Heart left ventricle (tissue), 16 donors: ENCODE results near the gene CHN1. TPM values are rescaled to one million over a fixed set of nuclear protein-coding genes. Genes with fewer than 3 reads are reported as not detected.

Source experiments
- ATAC-seq, 4 donors: fragments of 200-7000 bp; cut with Tn5 transposase; one replicate each; pipeline ENCODE4 v1.9.1; 2020 to 2022; ENCODE audit warnings: moderate library complexity in 4 of 4, mild to moderate bottlenecking in 3 of 4, moderate number of reproducible peaks in 1 of 4
- DNase-seq, 5 donors: peaks; one replicate each; pipeline ENCODE4 v3.0.0-alpha.2; 2020
- H3K27ac ChIP-seq, 12 donors: fragments of 200-600 bp; sonication (generic) in 4 of 12; one replicate each; pipeline versions ENCODE4 v1.5.0 to v1.8.0; 2016 to 2022; ENCODE audit warnings: mild to moderate bottlenecking in 2 of 12
- H3K27me3 ChIP-seq, 9 donors: fragments of 200-600 bp; sonication (generic) in 2 of 9; one replicate each; pipeline versions ENCODE4 v1.5.1 to v1.8.0; 2016 to 2022; ENCODE audit warnings: mild to moderate bottlenecking in 3 of 9
- H3K36me3 ChIP-seq, 9 donors: fragments of 200-600 bp; sonication (generic) in 2 of 9; one replicate each; pipeline versions ENCODE4 v1.5.0 to v1.8.0; 2018 to 2022; ENCODE audit warnings: mild to moderate bottlenecking in 2 of 9
- H3K4me1 ChIP-seq, 12 donors: fragments of 200-600 bp; sonication (generic) in 4 of 12; one replicate each; pipeline versions ENCODE4 v1.5.0 to v1.8.0; 2016 to 2022; ENCODE audit warnings: mild to moderate bottlenecking in 3 of 12
- H3K4me3 ChIP-seq, 12 donors: fragments of 200-600 bp; sonication (generic) in 4 of 12; one replicate each; pipeline versions ENCODE4 v1.5.0 to v1.8.0; 2017 to 2022; ENCODE audit warnings: mild to moderate bottlenecking in 9 of 12, moderate library complexity in 4 of 12
- H3K9me3 ChIP-seq, 12 donors: fragments of 200-600 bp; sonication (generic) in 4 of 12; one replicate each; pipeline versions ENCODE4 v1.5.0 to v1.8.0; 2016 to 2022; ENCODE audit warnings: mild to moderate bottlenecking in 1 of 12
- POLR2A ChIP-seq, 2 donors: fragments of 450-650 bp; IDR thresholded peaks; one replicate each; pipeline ENCODE4 v1.6.1; 2017; ENCODE audit warnings: antibody characterized with exemption in 2 of 2, mild to moderate bottlenecking in 2 of 2, moderate library complexity in 2 of 2
- WGBS, 4 donors: extraction: QIAGEN DNeasy Blood & Tissue Kit in 2 of 4; methylation state at CpG; one replicate each; pipeline versions ENCODE4 v1.1.5 to v1.1.7; 2013 to 2018; 5-methylcytosine and 5-hydroxymethylcytosine counted together
- intact Hi-C, 10 donors: fragments of 100-400 bp; cut with DNase I; formaldehyde crosslinking; loops; one replicate each; pipeline versions ENCODE4 v1.11.1 to v1.14.2; 2022
- long read RNA-seq, 3 donors: library from polyadenylated mRNA; unstranded; transcript quantifications; one replicate each; pipeline ENCODE4 v2.0.0, GENCODE V29; 2020 to 2021
- polyA plus RNA-seq, 2 donors: library from polyadenylated mRNA; stranded (reverse); fragments of 200-250 nt; gene quantifications; one replicate each; pipeline ENCODE4 v1.2.3, GENCODE V29; 2013
- total RNA-seq, 9 donors: library from RNA; depleted of rRNA in 2 of 9; stranded (reverse); fragments of >200 nt in 2 of 9; fragmentation: NEBNext Ultra II Directional in 3 of 9; extraction: Animal tissue kit (Norgen Biotek cat#: 25700) in 3 of 9; gene quantifications; one replicate each; pipeline versions ENCODE4 v1.1.0 to v1.2.4, GENCODE V29; 2016 to 2023
- TF ChIP-seq, protein P1 (sequence below), 12 donors: fragments of 200-600 bp; sonication (generic) in 4 of 12; IDR thresholded peaks; one replicate each; pipeline versions ENCODE4 v1.5.0 to v1.8.0; 2018 to 2022; ENCODE audit warnings: antibody characterized with exemption in 12 of 12, mild to moderate bottlenecking in 5 of 12
- donor health status: ischemic (EF 13 %, LVEDD 7.1; RV severe dilation, severe dysfunction).
- donor health status: healthy with polysubstance abuse.
- donor health status: DM: no; HTN: yes; CAD: no.
- donor health status: DM: no; HTN: no; CAD: no.
- donor health status: ischemic (EF 25% LVEDD 6.9; RV normal size, moderate dysfunction).
- donor health status: ischemic (EF 25% LVEDD 5.7; RV mildly dilated, moderate dysfunction).
- donor health status: healthy.
- donor health status: DM: yes; HTN: yes; CAD: no.
- donor health status: ischemic (EF 35%, LVEDD 5.7; RV mildly dilated, moderate dysfunction).
- donor health status: nonischemic (EF 11% LVEDD 7.7; RV severe dilation, severe dysfunction).
- donor health status: DM: yes; HTN: yes; CAD: no.
- donor health status: PGD.
- donor health status: ischemic (EF 29% LVEDD 5.4; RV normal size, mild dysfunction).
- donor health status: nonischemic (EF 23%, LVEDD 6.1; RV moderate dilation, normal function).

The CHN1 gene, protein sequence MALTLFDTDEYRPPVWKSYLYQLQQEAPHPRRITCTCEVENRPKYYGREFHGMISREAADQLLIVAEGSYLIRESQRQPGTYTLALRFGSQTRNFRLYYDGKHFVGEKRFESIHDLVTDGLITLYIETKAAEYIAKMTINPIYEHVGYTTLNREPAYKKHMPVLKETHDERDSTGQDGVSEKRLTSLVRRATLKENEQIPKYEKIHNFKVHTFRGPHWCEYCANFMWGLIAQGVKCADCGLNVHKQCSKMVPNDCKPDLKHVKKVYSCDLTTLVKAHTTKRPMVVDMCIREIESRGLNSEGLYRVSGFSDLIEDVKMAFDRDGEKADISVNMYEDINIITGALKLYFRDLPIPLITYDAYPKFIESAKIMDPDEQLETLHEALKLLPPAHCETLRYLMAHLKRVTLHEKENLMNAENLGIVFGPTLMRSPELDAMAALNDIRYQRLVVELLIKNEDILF
- 10 to 100 TPM in 8 of 9 donors, 1 to 10 TPM in 1; 8.6 to 24.3 (median 19.3) TPM for total RNA-seq
- 10 to 100 TPM in 1 of 2 donors, 1 to 10 TPM in 1; 6.9 to 10.2 TPM for polyA plus RNA-seq
- long read RNA-seq, donor 1, transcript CHN1-205 (13 exons, 2,447 nt): major isoform, 5 of 21 reads
- long read RNA-seq, donor 1, partial matches to known transcripts: 2 of 21 reads
- long read RNA-seq, donor 1, other reads (novel, unspliced or antisense): 11 of 21 reads
- long read RNA-seq, donor 2, transcript CHN1-205 (13 exons, 2,447 nt): major isoform, 36 of 60 reads
- long read RNA-seq, donor 2, partial matches to known transcripts: 5 of 60 reads
- long read RNA-seq, donor 2, other reads (novel, unspliced or antisense): 17 of 60 reads
- long read RNA-seq, donor 3, transcript CHN1-205 (13 exons, 2,447 nt): major isoform, 6 of 30 reads
- long read RNA-seq, donor 3, partial matches to known transcripts: 0 of 30 reads
- long read RNA-seq, donor 3, other reads (novel, unspliced or antisense): 19 of 30 reads

DNA sequence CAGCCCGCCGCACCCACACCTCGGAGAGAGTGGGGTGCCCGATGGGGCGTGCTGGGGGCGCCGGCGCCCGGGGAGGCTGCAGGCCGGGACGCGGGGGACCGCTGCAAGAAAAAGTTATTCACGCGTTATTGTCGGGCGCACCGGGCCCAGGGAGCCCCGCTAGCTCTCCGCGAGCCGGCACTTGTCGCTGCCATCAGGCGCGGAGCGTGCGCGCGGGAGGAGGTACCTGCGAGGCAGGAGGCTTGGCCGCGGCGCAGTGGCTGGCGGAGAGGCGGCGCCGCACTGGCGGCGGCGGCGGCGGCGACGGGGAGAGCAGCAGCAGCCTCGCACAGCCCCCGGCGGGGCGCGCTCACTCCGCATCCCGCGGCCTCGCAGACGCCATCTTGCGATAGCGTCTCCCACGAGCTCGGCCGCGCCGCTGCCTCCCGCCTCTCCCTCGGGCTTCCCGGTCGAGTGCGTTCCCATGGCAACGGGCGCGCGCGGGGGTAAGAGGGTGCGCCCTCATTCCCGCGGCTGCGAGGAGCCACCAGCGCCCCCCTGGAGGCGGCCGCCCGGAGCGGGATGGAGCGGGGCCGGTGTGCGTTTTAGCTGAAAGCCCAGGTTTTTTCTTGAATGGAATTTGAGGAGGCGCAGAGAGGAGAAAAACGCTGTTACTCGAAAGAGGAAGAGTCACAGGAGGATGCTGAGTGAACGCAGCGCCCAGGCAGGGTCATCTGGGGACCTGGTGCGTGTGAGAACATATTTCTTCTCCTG is at the start of gene CHN1:
Gene CHN1, minus strand, starts transcription at position 402 of the 753 bp plus-strand sequence. CDS start 469 bp downstream, outside the sequence.
- Histone ChIP-seq H3K27ac (peak within 1 kb of the TSS; percentile 43 to 96 (median 90)), H3K4me3 (peak within 1 kb of the TSS; percentile 64 to 92 (median 86)), H3K36me3 (no peaks in the 10 kb centered on the region), H3K9me3 (no peaks in the 10 kb centered on the region), H3K4me1 (peaks cover 0 to 59% (median 24%) of the 10 kb centered on the region in 12 donors), H3K27me3 (peaks cover 0 to 42% (median 0%) of the 10 kb centered on the region in 9 donors)
- intact Hi-C loops: loop anchor here in 1 of 10 donors (10.0 kb wide), 1 partner anchor 160 kb away; the partner anchor contains the start of gene ATF2
- WGBS, 4 donors: 0 to 2% (median 0%) methylated on average over 6 to 89 of the region's 89 CpGs
- ATAC-seq: peak; percentile 47 to 90 (median 80)
- TF ChIP-seq POLR2A (IDR thresholded peaks at IDR 0.05): peak in 1 of 2 donors; percentile 61
- TF ChIP-seq, protein P1, sequence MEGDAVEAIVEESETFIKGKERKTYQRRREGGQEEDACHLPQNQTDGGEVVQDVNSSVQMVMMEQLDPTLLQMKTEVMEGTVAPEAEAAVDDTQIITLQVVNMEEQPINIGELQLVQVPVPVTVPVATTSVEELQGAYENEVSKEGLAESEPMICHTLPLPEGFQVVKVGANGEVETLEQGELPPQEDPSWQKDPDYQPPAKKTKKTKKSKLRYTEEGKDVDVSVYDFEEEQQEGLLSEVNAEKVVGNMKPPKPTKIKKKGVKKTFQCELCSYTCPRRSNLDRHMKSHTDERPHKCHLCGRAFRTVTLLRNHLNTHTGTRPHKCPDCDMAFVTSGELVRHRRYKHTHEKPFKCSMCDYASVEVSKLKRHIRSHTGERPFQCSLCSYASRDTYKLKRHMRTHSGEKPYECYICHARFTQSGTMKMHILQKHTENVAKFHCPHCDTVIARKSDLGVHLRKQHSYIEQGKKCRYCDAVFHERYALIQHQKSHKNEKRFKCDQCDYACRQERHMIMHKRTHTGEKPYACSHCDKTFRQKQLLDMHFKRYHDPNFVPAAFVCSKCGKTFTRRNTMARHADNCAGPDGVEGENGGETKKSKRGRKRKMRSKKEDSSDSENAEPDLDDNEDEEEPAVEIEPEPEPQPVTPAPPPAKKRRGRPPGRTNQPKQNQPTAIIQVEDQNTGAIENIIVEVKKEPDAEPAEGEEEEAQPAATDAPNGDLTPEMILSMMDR (IDR thresholded peaks at IDR 0.05): peak in 5 of 12 donors; percentile 16 to 44 (median 24)
- peak; percentile 87 to 93 (median 89) for DNase-seq

DNA sequence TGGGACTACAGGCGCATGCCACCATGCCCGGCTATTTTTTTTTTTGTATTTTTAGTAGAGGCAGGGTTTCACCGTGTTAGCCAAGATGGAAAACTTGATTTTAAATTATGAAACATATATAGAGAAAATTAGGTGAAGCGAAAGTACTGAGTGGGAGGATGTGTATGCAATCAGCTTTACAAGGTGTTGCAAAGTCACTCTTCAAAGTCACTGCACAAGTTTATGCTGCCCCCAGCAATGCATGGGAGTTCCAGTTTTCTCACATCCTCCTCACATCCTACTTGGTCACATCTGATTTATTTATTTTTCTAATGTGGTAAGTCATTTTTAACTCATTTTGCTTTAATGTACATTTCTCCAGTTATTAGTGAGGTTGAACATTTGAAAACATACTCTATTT is 49.2 kb upstream of the CHN1 start:
- DNase-seq (no peak), ATAC-seq (no peak)
- no peak for TF ChIP-seq POLR2A (IDR thresholded peaks at IDR 0.05)
- TF ChIP-seq, protein P1 (IDR thresholded peaks at IDR 0.05): no peak
- Histone ChIP-seq H3K27ac (no peak overlapping the region), H3K27me3 (no peaks in the 10 kb centered on the region), H3K9me3 (peaks cover 0 to 2% (median 0%) of the 10 kb centered on the region in 12 donors), H3K4me1 (no peaks in the 10 kb centered on the region), H3K36me3 (no peaks in the 10 kb centered on the region), H3K4me3 (no peak overlapping the region)
- intact Hi-C loops: no loop called here
- 95 to 98% (median 96%) methylated on average over 4 of the region's 4 CpGs for WGBS, 4 donors

DNA sequence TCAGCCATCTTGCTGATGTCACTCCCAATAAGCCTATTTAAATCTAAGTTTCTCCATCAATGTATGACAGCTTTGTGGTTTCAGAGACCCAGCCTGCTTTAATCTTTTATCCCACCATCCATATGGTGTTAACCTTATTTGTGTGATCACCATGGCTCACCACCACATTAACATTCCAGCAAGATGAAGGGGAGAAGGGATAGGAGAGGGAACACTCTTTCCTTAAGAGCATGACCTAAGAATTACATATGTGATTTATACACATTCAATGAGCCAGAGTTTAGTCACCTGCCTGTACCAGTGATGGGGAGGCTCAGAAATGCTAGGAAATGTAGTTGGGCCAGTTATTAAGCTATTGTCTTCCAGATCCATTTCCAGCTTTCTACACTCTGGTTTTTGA is 44.5 kb upstream of the CHN1 start:
- intact Hi-C loops: no loop called here
- H3K27me3 ChIP-seq: no peaks in the 10 kb centered on the region
- TF ChIP-seq, protein P1 (IDR thresholded peaks at IDR 0.05): no peak
- no peak for TF ChIP-seq POLR2A (IDR thresholded peaks at IDR 0.05)

More for the DNA sequence above, 44.5 kb upstream of the CHN1 start:
- Histone ChIP-seq H3K27ac (no peak overlapping the region), H3K4me1 (no peaks in the 10 kb centered on the region), H3K4me3 (no peak overlapping the region), H3K9me3 (peaks cover 0 to 12% (median 0%) of the 10 kb centered on the region in 12 donors), H3K36me3 (no peaks in the 10 kb centered on the region)
- ATAC-seq (no peak), DNase-seq (no peak)
